Naive B cell (primary cell): ENCODE measurements around the gene EID3. TPM values are rescaled to one million over a fixed set of nuclear protein-coding genes. Genes with fewer than 3 reads are reported as not detected.

Experiments
- ATAC-seq, 2 donors: fragments of 150-1000 bp; cut with Tn5 transposase; 2 replicates each; pipeline ENCODE4 v1.10.0; 2021; ENCODE audit warnings: low read depth in 2 of 2, mild to moderate bottlenecking in 2 of 2, moderate library complexity in 2 of 2
- DNase-seq: peaks from one replicate; pipeline ENCODE4 v3.0.0; 2022
- H3K27ac Mint-ChIP-seq, 6 donors: one replicate each; pipeline ENCODE4 v1.8.0; 2020 to 2022; ENCODE audit warnings: mild to moderate bottlenecking in 6 of 6, mixed read lengths in 6 of 6, moderate library complexity in 5 of 6, inconsistent platforms in 2 of 6
- H3K27me3 Mint-ChIP-seq, 3 donors: one replicate each; pipeline ENCODE4 v1.8.0; 2021 to 2022; ENCODE audit warnings: mixed read lengths in 3 of 3, mild to moderate bottlenecking in 1 of 3
- H3K36me3 Mint-ChIP-seq, 2 donors: one replicate each; pipeline ENCODE4 v1.8.0; 2020 to 2022; ENCODE audit warnings: mixed read lengths in 2 of 2, inconsistent platforms in 1 of 2, mild to moderate bottlenecking in 1 of 2
- H3K4me1 Mint-ChIP-seq, 3 donors: one replicate each; pipeline ENCODE4 v1.8.0; 2020 to 2022; ENCODE audit warnings: mixed read lengths in 3 of 3, inconsistent platforms in 1 of 3, mild to moderate bottlenecking in 1 of 3, moderate library complexity in 1 of 3
- H3K4me3 Mint-ChIP-seq, 8 donors: one replicate each; pipeline ENCODE4 v1.8.0; 2020 to 2022; ENCODE audit warnings: mild to moderate bottlenecking in 8 of 8, mixed read lengths in 8 of 8, moderate library complexity in 8 of 8, inconsistent platforms in 2 of 8
- H3K9me3 Mint-ChIP-seq, 7 donors: one replicate each; pipeline ENCODE4 v1.8.0; 2020 to 2022; ENCODE audit warnings: mixed read lengths in 7 of 7, mild to moderate bottlenecking in 5 of 7, inconsistent platforms in 2 of 7, moderate library complexity in 1 of 7
- polyA plus RNA-seq, 6 donors: library from polyadenylated mRNA; unstranded; fragments of 300-500 nt; fragmentation: Illumina TruSeq; gene quantifications; one replicate each; pipeline ENCODE4 v1.2.3, GENCODE V29; 2021; ENCODE audit warnings: low read depth in 6 of 6

Gene EID3
- polyA plus RNA-seq, 6 donors from 2014 or later, result 6.3 to 16.9 (median 15.5) TPM

DNA sequence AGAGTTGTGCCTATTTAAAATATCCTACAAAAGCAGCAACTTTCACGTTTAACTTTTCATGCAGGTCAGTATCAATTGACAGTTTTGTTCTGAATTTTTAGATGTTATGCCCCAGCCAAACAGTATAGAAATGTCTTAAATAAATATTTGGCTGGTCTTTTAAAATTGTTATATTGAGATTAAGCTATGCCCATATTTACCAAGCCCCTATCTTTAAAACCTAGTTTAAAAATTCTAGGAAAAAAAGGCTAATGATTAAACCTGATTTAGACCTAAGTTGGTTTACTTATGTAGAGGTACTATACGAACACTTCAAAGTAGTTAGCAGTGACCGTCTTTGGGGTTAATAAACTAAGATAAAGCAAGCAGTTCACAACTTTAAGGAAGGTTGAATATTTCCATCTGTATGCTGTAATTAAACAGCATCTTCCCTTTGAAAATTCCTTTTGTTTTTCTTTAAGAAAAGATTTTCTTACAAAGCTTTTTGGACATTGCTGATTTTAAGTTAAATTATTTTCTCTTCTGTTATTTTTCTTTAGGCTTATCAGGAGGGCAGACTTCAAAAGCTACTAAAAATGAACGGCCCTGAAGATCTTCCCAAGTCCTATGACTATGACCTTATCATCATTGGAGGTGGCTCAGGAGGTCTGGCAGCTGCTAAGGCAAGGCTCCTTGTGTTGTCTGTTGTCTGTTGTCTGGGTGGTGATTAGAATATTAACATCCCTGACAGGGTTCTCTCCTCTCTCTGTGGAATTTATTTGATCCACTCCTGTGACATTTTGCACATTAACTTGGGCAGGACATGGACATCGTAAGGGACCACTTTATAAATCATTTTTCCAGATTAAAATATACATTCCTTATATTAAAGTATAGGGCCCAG lies 7.5 kb downstream of the EID3 start:
- Mint-ChIP-seq H3K27ac (no peak overlapping the region), H3K36me3 (peaks cover 19 to 20% of the 10 kb centered on the region in 2 donors), H3K9me3 (no peaks in the 10 kb centered on the region), H3K27me3 (no peaks in the 10 kb centered on the region), H3K4me1 (peaks cover 3 to 21% (median 11%) of the 10 kb centered on the region in 3 donors), H3K4me3 (no peak overlapping the region)
- DNase-seq, result no peak
- ATAC-seq, result no peak

- ATAC-seq (no peak), DNase-seq (no peak)
- Mint-ChIP-seq H3K4me1 (peaks cover 3 to 9% (median 8%) of the 10 kb centered on the region in 3 donors), H3K9me3 (no peaks in the 10 kb centered on the region), H3K27me3 (no peaks in the 10 kb centered on the region), H3K4me3 (no peak overlapping the region), H3K27ac (no peak overlapping the region), H3K36me3 (peaks cover 19 to 20% of the 10 kb centered on the region in 2 donors)
These were observed 8.7 kb downstream of the EID3 start for GRCh38 chr12:104312202-104312601.

DNA sequence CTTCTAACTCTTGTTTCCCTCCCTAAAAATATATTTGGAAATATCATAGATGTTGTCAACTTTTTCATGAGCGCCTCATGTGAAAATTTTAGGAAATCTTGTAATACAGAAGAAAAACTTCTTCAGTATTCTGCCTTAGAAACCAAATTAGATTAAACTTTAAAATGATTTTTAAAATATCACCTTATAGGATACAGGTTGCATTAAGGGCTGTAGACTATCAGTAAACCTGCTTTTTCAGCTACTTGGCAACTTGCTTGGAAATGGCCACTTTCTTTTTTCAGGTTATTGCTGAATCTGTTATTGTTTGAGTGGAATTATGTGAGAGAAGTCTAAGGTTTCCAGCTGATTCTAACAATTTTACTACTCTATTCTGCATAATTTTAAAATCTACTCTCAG lies 9.1 kb downstream of the EID3 start:
- Mint-ChIP-seq H3K9me3 (no peaks in the 10 kb centered on the region), H3K4me1 (peaks cover 3 to 4% (median 4%) of the 10 kb centered on the region in 3 donors), H3K4me3 (no peak overlapping the region), H3K27ac (no peak overlapping the region), H3K36me3 (peaks cover 19 to 20% of the 10 kb centered on the region in 2 donors), H3K27me3 (no peaks in the 10 kb centered on the region)
- ATAC-seq (no peak), DNase-seq (no peak)

DNA sequence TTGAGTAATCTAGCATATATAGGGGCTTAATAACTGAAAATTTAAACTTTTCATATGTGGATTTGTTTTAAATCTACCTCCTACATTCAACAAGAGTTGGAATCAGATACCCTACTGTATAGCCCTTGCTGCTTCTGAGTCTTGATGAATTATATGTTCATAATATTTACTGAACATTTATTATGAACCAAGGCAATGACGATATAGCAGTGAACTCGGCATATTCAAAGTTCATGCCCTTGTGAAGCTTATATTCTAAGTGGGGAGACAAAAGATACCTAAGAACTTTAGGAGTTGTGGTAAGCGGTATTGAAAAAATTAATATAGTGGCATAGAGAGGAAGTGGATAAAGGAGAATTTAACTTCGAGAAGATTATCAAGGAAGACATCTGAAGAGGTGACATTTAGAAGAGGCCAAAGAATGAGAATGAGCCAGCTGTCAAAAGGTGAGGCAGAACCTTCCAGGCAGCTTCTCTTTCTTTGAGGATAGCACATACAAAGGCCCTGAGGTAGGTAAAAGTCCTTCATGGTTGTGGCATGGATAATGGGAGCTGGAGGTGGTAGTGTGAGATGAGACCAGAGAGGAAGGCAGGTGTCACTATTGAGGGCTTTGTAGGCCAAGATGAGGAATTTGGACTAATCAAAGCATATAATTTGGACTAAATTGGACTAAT lies 10.2 kb downstream of the EID3 start:
- no peaks in the 10 kb centered on the region for H3K27me3 Mint-ChIP-seq
- DNase-seq (no peak), ATAC-seq (no peak)
- peaks cover 20 to 27% of the 10 kb centered on the region in 2 donors for H3K36me3 Mint-ChIP-seq
- no peak overlapping the region for H3K4me3 Mint-ChIP-seq
- H3K4me1 Mint-ChIP-seq, result peaks cover 0 to 4% (median 3%) of the 10 kb centered on the region in 3 donors
- H3K9me3 Mint-ChIP-seq, result no peaks in the 10 kb centered on the region
- peak overlapping the region in 2 of 6 donors; percentile 6 to 26 for H3K27ac Mint-ChIP-seq

- ATAC-seq (no peak), DNase-seq (no peak)
- no peaks in the 10 kb centered on the region for H3K27me3 Mint-ChIP-seq
- H3K36me3 Mint-ChIP-seq, result peaks cover 20 to 31% of the 10 kb centered on the region in 2 donors
- H3K9me3 Mint-ChIP-seq, result no peaks in the 10 kb centered on the region
- no peak overlapping the region for H3K27ac Mint-ChIP-seq
- peaks cover 0 to 4% (median 3%) of the 10 kb centered on the region in 3 donors for H3K4me1 Mint-ChIP-seq
- H3K4me3 Mint-ChIP-seq, result no peak overlapping the region
These were observed 10.7 kb downstream of the EID3 start for GRCh38 chr12:104314242-104314614.

GRCh38 chr12:104315326-104316224 lies 12.0 kb downstream of the EID3 start:
- Mint-ChIP-seq H3K27ac (no peak overlapping the region), H3K4me3 (no peak overlapping the region), H3K27me3 (no peaks in the 10 kb centered on the region), H3K36me3 (peaks cover 20 to 37% of the 10 kb centered on the region in 2 donors), H3K9me3 (no peaks in the 10 kb centered on the region), H3K4me1 (no peaks in the 10 kb centered on the region)
- DNase-seq (no peak), ATAC-seq (no peak)

DNA sequence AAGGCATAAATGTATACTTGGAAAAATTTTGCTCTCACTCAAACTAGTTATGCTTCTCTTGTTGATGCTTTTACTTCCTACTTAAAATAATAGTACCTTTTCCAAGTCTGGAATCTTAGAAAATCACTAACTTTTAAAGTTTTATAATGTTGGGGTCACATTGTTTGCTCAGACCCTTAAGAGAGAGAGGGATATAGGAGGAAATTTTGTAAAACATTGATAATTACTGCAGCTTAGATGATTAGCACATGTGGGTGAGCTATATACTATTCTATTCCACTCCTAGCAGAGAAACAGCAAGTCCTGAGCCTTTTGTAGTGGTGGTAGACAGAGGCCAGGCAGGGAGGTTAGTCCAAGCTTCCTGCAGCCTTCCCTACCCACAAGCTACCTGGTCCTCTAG lies 13.4 kb downstream of the EID3 start:
- ATAC-seq, result no peak
- H3K27ac Mint-ChIP-seq, result no peak overlapping the region
- peaks cover 30 to 41% of the 10 kb centered on the region in 2 donors for H3K36me3 Mint-ChIP-seq
- no peaks in the 10 kb centered on the region for H3K27me3 Mint-ChIP-seq
- H3K4me3 Mint-ChIP-seq, result no peak overlapping the region
- no peaks in the 10 kb centered on the region for H3K4me1 Mint-ChIP-seq
- no peaks in the 10 kb centered on the region for H3K9me3 Mint-ChIP-seq
- DNase-seq, result no peak

DNA sequence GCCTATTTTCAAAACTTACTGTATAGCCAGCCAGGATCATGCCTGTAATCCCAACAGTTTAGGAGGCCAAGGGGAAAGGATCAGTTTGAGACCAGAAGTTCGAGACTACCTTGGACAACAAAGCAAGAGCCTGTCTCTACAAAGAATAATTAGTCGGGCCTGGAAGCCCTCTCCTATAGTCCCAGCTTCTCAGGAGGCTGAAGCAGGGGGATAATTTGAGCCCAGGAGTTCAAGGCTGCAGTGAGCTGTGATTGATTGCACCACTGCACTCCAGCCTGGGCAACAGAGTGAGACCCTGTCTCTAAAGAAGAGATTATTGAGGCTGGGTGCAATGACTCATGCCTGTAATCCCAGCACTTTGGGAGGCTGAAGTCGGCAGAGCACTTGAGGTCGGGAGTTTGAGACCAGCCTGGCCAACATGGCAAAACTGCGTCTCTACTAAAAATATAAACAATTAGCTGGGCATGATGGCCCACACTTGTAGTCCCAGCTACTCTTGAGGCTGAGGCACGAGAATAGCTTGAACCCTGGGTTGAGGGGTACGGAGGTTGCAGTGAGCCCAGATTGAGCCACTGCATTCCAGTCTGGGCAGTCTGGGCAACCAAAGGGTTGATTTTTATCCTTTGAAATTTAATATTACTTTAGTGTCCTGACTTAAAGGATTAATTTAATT lies 14.1 kb downstream of the EID3 start:
- Mint-ChIP-seq H3K36me3 (peaks cover 33 to 41% of the 10 kb centered on the region in 2 donors), H3K4me1 (no peaks in the 10 kb centered on the region), H3K4me3 (no peak overlapping the region), H3K27ac (peak overlapping the region in 2 of 6 donors; percentile 54 to 78), H3K9me3 (no peaks in the 10 kb centered on the region), H3K27me3 (no peaks in the 10 kb centered on the region)
- ATAC-seq, result no peak
- DNase-seq, result no peak

DNA sequence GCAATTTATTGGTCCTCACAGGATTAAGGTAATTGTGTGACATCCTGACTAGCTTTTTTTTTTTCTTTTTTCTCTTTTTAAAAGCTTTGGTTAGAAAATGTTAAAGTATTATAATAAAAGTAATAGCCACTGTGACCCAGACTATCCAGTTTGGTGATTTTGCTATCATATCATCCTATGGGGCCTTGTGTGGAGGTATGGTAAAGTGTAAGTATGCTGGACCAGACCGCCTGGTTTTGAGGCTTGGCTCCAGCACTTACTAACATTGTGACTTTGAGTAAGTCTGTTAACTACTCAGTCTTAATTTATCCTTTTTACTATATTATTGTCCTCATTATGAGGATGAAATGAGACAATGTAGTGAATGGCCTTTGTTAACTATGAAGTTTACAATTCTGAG lies 15.5 kb downstream of the EID3 start:
- ATAC-seq, result no peak
- no peak overlapping the region for H3K4me3 Mint-ChIP-seq
- no peak for DNase-seq
- peaks cover 25 to 40% of the 10 kb centered on the region in 2 donors for H3K36me3 Mint-ChIP-seq
- no peaks in the 10 kb centered on the region for H3K9me3 Mint-ChIP-seq
- no peaks in the 10 kb centered on the region for H3K27me3 Mint-ChIP-seq
- H3K27ac Mint-ChIP-seq, result no peak overlapping the region
- no peaks in the 10 kb centered on the region for H3K4me1 Mint-ChIP-seq

- peaks cover 27 to 45% of the 10 kb centered on the region in 2 donors for H3K36me3 Mint-ChIP-seq
- no peak for DNase-seq
- no peak overlapping the region for H3K4me3 Mint-ChIP-seq
- no peak for ATAC-seq
- no peaks in the 10 kb centered on the region for H3K4me1 Mint-ChIP-seq
- peak overlapping the region in 1 of 6 donors; percentile 51 for H3K27ac Mint-ChIP-seq
- no peaks in the 10 kb centered on the region for H3K9me3 Mint-ChIP-seq
- no peaks in the 10 kb centered on the region for H3K27me3 Mint-ChIP-seq
These were observed 16.5 kb downstream of the EID3 start for GRCh38 chr12:104319918-104320626.

GRCh38 chr12:104320627-104321024 lies 17.1 kb downstream of the EID3 start:
- H3K27ac Mint-ChIP-seq, result peak overlapping the region in 2 of 6 donors; percentile 10 to 51
- no peaks in the 10 kb centered on the region for H3K4me1 Mint-ChIP-seq
- H3K4me3 Mint-ChIP-seq, result no peak overlapping the region
- no peak for ATAC-seq
- no peaks in the 10 kb centered on the region for H3K27me3 Mint-ChIP-seq
- H3K9me3 Mint-ChIP-seq, result no peaks in the 10 kb centered on the region
- DNase-seq, result no peak
- H3K36me3 Mint-ChIP-seq, result peaks cover 24 to 39% of the 10 kb centered on the region in 2 donors

DNA sequence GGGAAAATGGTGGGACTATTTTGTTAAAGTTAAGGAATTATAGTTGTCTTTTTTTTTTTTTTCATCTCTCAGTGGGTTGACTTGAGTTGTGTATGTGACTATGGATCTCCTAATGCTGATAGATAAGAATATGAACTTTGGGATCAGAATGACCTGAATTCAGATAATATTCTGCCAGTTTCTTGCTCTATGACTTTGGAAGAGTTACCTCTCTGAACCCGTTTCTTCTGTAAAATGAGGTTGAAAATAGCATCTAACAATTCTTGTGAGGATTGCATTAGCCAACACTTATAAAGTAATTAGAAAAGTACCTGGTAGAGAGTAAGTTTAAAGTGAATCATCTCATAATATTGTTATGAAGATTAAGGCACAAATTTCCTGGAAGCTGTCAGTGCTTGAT lies 18.4 kb downstream of the EID3 start:
- H3K9me3 Mint-ChIP-seq, result no peaks in the 10 kb centered on the region
- H3K27ac Mint-ChIP-seq, result no peak overlapping the region
- ATAC-seq (no peak), DNase-seq (no peak)
- H3K36me3 Mint-ChIP-seq, result peaks cover 21 to 38% of the 10 kb centered on the region in 2 donors
- H3K27me3 Mint-ChIP-seq, result no peaks in the 10 kb centered on the region
- no peak overlapping the region for H3K4me3 Mint-ChIP-seq
- H3K4me1 Mint-ChIP-seq, result no peaks in the 10 kb centered on the region
